Vagina (tissue), 2 donors: ENCODE results near the gene PIWIL4. TPM values are rescaled to one million over a fixed set of nuclear protein-coding genes. Genes with fewer than 3 reads are reported as not detected.

ENCODE experiments used
- DNase-seq, 2 donors: peaks; one replicate each; pipeline ENCODE4 v3.0.0-alpha.2; 2017; ENCODE audit errors: extremely low spot score in 2 of 2
- H3K27ac ChIP-seq: fragments of 200-600 bp; sonication (generic); one replicate; pipeline ENCODE4 v1.5.1; 2019
- H3K27me3 ChIP-seq: fragments of 200-600 bp; sonication (generic); one replicate; pipeline ENCODE4 v1.5.1; 2019
- H3K36me3 ChIP-seq, 2 donors: fragments of 200-600 bp; sonication (generic); one replicate each; pipeline ENCODE4 v1.5.1; 2017 to 2019
- H3K4me1 ChIP-seq: fragments of 200-600 bp; sonication (generic); one replicate; pipeline ENCODE4 v1.5.1; 2019
- H3K4me3 ChIP-seq, 2 donors: fragments of 200-600 bp; sonication (generic); 1 replicate in 1 of 2; 2 replicates in 1 of 2; pipeline ENCODE4 v1.5.1; 2016 to 2019
- H3K9me3 ChIP-seq: fragments of 200-600 bp; sonication (generic); one replicate; pipeline ENCODE4 v1.5.1; 2019
- POLR2A ChIP-seq, 2 donors: fragments of 450-650 bp; IDR thresholded peaks; one replicate each; pipeline ENCODE4 v1.6.1; 2017; ENCODE audit warnings: antibody characterized with exemption in 2 of 2, mild to moderate bottlenecking in 2 of 2, moderate library complexity in 2 of 2
- POLR2AphosphoS5 ChIP-seq, 2 donors: sonication (generic); formaldehyde crosslinking; IDR thresholded peaks; one replicate each; pipeline ENCODE4 v1.9.0; 2017; ENCODE audit warnings: antibody characterized with exemption in 2 of 2, mild to moderate bottlenecking in 2 of 2, low read depth in 1 of 2; ENCODE audit not compliant: insufficient read depth in 1 of 2
- intact Hi-C: fragments of 100-400 bp; cut with DNase I; formaldehyde crosslinking; loops from one replicate; pipeline ENCODE4 v1.15.1; 2023
- total RNA-seq: library from RNA; depleted of rRNA; stranded (reverse); fragments of >200 nt; gene quantifications from one replicate; pipeline ENCODE4 v1.2.3, GENCODE V29; 2016
- TF ChIP-seq, protein P1 (sequence below), 3 experiments: fragments of 450-650 bp in 2 of 3; fragments of 200-600 bp in 1 of 3; sonication (generic) in 1 of 3; IDR thresholded peaks; one replicate each; pipeline ENCODE4 v1.5.1; 2017 to 2019; ENCODE audit warnings: antibody characterized with exemption in 3 of 3, mild to moderate bottlenecking in 2 of 3, moderate library complexity in 2 of 3

Gene PIWIL4
- total RNA-seq, 1 donor from 2014 or later = 3.2 TPM

DNA sequence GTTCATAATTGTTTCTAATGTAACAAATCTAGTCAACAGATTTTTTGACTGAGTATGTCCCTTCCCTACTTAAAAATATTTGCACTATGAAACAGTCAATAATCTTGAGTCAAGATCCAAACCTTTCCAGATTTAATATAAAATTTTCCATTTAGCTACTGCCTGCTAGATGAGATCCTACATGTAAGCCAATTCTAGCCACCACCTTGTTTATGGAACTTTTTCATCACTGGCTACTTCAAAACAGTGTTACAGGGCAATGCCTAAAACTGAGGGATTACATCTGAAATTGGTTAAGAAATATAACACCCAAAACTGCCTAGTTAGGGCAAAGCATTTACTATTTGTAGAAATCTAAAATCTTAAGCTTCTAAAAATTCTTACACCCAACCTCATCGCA, 34.0 kb upstream of the PIWIL4 start:
- H3K27ac ChIP-seq = no peak overlapping the region
- no peak for DNase-seq

DNA sequence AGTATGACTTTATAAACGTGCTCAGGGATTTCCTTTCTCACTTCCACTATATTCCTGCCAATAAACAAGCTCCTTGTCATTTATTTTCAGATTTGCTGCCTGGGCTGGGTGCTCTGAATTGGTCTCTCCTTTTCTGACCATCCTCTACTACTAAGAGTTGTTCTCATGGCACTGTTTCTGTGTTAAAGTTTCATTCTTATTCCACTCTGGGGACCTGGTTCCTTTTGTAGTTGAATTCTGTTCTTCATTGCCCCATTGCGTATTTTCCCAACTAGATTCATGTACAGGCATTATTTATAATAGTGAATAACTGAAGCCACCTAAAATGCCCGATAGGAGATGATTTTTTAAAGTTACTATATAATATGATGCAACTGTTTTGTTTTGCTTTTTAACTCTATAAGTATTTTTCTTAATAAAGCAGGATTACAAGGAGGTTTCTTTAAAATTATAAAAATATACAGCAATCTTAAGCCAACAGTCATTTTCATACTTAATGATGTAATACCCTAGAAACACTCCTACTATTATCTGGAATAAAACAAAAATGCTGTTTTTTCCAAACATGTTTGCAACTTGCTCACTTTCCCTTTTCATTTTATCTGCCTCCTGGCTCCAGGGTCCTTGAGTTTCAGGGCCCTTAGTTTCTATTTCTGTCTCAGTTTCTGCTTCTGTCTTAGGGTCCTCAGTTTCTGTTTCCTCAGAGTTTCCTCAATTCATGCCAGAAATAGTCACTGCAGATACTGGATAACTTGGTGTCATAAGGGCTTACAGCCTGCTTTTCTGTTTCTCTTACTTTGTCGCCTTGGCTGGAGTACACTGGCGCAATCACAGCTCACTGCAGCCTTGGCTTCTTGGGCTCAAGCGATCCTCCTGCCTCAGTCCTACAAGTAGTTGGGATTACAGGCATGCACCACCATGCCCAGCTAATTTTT, 33.2 kb upstream of the PIWIL4 start:
- Histone ChIP-seq H3K27me3 (no peaks in the 10 kb centered on the region), H3K4me3 (no peak overlapping the region), H3K36me3 (no peaks in the 10 kb centered on the region), H3K4me1 (no peaks in the 10 kb centered on the region), H3K9me3 (no peaks in the 10 kb centered on the region), H3K27ac (no peak overlapping the region)
- no peak for TF ChIP-seq POLR2AphosphoS5 (IDR thresholded peaks at IDR 0.05; ENCODE audit: insufficient read depth in 1 of 2, low read depth in 1 of 2)
- TF ChIP-seq POLR2A (IDR thresholded peaks at IDR 0.05) = no peak
- TF ChIP-seq, protein P1, sequence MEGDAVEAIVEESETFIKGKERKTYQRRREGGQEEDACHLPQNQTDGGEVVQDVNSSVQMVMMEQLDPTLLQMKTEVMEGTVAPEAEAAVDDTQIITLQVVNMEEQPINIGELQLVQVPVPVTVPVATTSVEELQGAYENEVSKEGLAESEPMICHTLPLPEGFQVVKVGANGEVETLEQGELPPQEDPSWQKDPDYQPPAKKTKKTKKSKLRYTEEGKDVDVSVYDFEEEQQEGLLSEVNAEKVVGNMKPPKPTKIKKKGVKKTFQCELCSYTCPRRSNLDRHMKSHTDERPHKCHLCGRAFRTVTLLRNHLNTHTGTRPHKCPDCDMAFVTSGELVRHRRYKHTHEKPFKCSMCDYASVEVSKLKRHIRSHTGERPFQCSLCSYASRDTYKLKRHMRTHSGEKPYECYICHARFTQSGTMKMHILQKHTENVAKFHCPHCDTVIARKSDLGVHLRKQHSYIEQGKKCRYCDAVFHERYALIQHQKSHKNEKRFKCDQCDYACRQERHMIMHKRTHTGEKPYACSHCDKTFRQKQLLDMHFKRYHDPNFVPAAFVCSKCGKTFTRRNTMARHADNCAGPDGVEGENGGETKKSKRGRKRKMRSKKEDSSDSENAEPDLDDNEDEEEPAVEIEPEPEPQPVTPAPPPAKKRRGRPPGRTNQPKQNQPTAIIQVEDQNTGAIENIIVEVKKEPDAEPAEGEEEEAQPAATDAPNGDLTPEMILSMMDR (IDR thresholded peaks at IDR 0.05) = no peak
- intact Hi-C loops = no loop called here
- DNase-seq = no peak

More for the DNA sequence above, 34.0 kb upstream of the PIWIL4 start:
- intact Hi-C loops = no loop called here
- Histone ChIP-seq H3K27me3 (no peaks in the 10 kb centered on the region), H3K9me3 (no peaks in the 10 kb centered on the region), H3K4me1 (no peaks in the 10 kb centered on the region), H3K4me3 (no peak overlapping the region), H3K36me3 (no peaks in the 10 kb centered on the region)
- TF ChIP-seq POLR2A (IDR thresholded peaks at IDR 0.05) = no peak
- TF ChIP-seq POLR2AphosphoS5 (IDR thresholded peaks at IDR 0.05; ENCODE audit: insufficient read depth in 1 of 2, low read depth in 1 of 2) = no peak
- TF ChIP-seq, protein P1 (IDR thresholded peaks at IDR 0.05) = no peak

DNA sequence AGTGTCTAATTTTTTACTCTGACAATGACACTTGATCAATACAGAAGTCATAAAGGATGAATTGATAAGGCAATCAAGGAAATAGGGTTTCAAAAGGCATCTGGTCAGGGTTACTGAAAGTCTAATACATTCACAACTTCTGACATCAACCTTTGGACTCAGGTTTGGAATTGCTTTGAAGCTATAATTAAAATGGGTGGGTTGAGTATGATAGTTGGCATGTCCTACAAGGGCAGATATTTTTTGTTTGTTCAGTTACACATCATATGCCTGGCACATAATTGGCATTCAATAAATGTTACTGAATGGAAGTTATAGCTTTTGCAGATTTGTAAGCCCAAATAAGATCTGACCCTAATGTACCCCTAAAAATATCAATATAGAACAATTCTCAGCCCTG, 30.8 kb upstream of the PIWIL4 start:
- H3K9me3 ChIP-seq = no peaks in the 10 kb centered on the region
- no peak overlapping the region for H3K4me3 ChIP-seq
- DNase-seq = no peak
- no peaks in the 10 kb centered on the region for H3K36me3 ChIP-seq
- no peak overlapping the region for H3K27ac ChIP-seq
- intact Hi-C loops = no loop called here
- no peaks in the 10 kb centered on the region for H3K27me3 ChIP-seq
- TF ChIP-seq POLR2AphosphoS5 (IDR thresholded peaks at IDR 0.05; ENCODE audit: insufficient read depth in 1 of 2, low read depth in 1 of 2) = no peak
- no peak for TF ChIP-seq POLR2A (IDR thresholded peaks at IDR 0.05)
- TF ChIP-seq, protein P1 (IDR thresholded peaks at IDR 0.05) = no peak
- H3K4me1 ChIP-seq = no peaks in the 10 kb centered on the region

DNA sequence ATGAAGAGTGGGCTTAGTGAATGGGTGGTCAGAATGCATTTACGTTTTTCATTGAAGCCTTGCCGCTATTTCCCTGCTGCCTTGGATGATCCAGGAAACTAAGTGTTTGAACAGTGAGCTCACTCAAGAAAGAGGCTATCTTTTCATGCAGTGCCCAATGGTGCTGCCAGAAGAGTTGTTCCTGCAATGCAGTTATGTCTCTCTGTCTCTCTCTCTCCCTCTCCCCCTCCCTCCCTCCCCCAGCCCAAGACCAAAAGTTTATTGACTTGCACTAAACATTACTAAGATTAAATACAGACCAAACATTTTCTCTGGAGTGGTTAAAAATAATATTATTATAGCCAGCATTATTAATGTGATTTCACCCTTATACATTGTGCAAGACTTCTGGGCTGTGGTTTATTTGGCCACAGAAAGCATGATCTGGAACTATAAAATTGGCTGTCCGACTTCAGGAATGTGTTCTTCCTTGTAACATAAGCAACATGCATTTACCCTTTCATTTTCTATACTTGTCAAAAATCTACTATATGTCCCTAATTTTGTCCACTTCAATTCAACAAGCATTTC, 30.1 kb upstream of the PIWIL4 start:
- Histone ChIP-seq H3K36me3 (no peaks in the 10 kb centered on the region), H3K4me3 (no peak overlapping the region), H3K27ac (no peak overlapping the region), H3K4me1 (no peaks in the 10 kb centered on the region), H3K27me3 (no peaks in the 10 kb centered on the region), H3K9me3 (no peaks in the 10 kb centered on the region)
- TF ChIP-seq, protein P1 (IDR thresholded peaks at IDR 0.05) = no peak
- TF ChIP-seq POLR2A (IDR thresholded peaks at IDR 0.05) = no peak
- TF ChIP-seq POLR2AphosphoS5 (IDR thresholded peaks at IDR 0.05; ENCODE audit: insufficient read depth in 1 of 2, low read depth in 1 of 2) = no peak
- intact Hi-C loops = no loop called here
- DNase-seq = no peak

DNA sequence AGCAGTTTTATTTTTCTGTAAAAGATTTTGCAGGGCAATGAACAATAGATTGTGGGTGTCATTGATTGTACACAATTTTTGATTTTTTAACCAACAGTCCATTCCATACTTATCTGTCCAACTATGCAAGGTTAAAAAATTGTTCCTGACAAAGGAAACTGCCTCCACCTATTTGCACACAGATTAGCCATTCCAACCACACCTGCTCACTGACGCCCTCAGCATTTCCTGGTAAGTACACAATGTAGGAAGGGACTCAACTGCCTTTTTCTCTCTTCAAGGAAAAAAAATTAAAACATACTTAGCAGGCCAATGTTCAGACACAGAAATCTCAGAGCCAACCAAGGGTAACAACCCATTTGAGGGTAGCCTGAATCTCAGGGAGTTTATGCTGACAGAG, 27.7 kb upstream of the PIWIL4 start:
- Histone ChIP-seq H3K27me3 (no peaks in the 10 kb centered on the region), H3K4me3 (no peak overlapping the region), H3K27ac (no peak overlapping the region), H3K4me1 (peaks cover 6% of the 10 kb centered on the region), H3K36me3 (no peaks in the 10 kb centered on the region), H3K9me3 (no peaks in the 10 kb centered on the region)
- TF ChIP-seq POLR2A (IDR thresholded peaks at IDR 0.05) (no peak), POLR2AphosphoS5 (IDR thresholded peaks at IDR 0.05; ENCODE audit: insufficient read depth in 1 of 2, low read depth in 1 of 2) (no peak)
- TF ChIP-seq, protein P1 (IDR thresholded peaks at IDR 0.05) = no peak
- DNase-seq = no peak
- intact Hi-C loops = no loop called here
